ENCODE data around the gene RFC1.

DNA sequence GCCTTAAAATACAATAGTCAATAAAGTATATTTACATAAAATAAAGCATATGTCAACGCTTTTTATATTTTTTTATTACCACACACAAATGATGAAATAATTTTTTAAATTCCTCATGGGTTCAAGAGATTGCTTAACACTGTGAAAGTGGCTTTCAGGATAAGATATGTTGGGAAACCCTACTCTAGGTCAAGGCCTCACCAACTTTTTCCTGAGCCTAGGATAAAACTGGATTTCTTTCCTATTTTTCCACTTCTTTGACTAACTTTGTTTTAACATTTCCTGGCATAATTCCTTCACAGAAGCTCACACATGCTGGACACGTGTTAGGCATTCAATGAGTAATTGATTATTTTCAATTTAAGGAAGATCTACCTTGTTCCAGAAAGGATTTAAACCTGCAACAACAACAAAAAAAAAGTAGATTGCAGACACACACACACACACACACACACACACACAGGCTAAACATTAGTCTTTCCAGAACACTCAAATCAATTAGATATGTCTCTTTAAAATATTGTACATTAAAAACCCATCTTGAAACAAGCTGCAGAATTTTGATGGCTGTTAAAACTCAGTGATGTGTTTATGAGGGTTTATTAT is 49.6 kb upstream of the RFC1 start:
- TF ChIP-seq, protein P1, sequence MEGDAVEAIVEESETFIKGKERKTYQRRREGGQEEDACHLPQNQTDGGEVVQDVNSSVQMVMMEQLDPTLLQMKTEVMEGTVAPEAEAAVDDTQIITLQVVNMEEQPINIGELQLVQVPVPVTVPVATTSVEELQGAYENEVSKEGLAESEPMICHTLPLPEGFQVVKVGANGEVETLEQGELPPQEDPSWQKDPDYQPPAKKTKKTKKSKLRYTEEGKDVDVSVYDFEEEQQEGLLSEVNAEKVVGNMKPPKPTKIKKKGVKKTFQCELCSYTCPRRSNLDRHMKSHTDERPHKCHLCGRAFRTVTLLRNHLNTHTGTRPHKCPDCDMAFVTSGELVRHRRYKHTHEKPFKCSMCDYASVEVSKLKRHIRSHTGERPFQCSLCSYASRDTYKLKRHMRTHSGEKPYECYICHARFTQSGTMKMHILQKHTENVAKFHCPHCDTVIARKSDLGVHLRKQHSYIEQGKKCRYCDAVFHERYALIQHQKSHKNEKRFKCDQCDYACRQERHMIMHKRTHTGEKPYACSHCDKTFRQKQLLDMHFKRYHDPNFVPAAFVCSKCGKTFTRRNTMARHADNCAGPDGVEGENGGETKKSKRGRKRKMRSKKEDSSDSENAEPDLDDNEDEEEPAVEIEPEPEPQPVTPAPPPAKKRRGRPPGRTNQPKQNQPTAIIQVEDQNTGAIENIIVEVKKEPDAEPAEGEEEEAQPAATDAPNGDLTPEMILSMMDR (IDR thresholded peaks at IDR 0.05; ENCODE audit: low read depth, low read length, poor library complexity, severe bottlenecking): no peak
- no peak for TF ChIP-seq EZH2phosphoT487 (IDR thresholded peaks at IDR 0.05; ENCODE audit: borderline replicate concordance, low read length)
